Brain pericyte (primary cell): ENCODE results near the gene RPL39L.

Experiments
- DNase-seq: peaks from one replicate; pipeline ENCODE4 v3.0.0-alpha.2; 2012; ENCODE audit warnings: low read depth, low spot score

Gene RPL39L

DNA sequence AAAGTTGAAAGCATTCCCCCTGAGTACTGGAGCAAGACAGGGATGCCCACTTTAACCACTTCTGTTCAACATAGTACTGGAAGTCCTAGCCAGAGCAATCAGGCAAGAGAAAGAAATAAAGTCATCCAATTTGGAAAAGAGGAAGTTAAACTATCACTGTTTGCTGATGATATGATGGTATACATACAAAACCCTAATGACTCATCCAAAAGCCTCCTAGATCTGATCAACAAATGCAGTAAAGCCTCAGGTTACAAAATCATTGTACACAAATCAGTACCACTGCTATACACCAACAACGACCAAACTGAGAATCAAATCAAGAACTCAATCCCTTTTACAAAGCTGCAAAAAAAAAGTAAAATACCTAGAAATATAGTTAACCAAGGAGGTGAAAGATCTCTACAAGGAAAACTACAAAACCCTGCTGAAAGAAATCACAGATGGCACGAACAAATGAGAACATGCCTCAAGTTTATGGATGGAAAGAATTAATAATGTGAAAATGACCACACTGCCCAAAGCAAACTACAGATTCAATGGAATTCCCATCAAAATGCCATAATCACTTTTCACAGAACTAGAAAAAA lies 40.3 kb downstream of the RPL39L start:
- DNase-seq: no peak

- no peak for DNase-seq
Measured at GRCh38 chr3:187093320-187093719, 46.0 kb downstream of the RPL39L start.

DNA sequence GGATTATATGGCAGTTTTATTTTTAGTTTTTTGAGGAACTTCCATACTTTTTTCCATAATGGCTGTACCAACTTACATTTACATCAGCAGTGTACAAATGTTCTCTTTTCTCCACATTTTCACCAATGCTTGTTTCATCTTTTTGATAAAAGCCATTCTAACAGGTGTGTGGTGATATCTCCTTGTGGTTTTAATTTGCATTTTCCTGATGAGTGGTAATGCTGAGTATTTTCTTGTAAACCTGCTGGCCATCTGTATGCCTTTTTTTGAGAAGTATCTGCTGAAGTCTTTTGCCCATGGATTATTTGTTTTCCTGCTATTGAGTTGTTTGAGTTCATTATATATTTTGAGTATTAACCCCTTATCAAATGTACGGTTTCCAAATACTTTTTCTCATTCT lies 50.6 kb downstream of the RPL39L start:
- no peak for DNase-seq

DNA sequence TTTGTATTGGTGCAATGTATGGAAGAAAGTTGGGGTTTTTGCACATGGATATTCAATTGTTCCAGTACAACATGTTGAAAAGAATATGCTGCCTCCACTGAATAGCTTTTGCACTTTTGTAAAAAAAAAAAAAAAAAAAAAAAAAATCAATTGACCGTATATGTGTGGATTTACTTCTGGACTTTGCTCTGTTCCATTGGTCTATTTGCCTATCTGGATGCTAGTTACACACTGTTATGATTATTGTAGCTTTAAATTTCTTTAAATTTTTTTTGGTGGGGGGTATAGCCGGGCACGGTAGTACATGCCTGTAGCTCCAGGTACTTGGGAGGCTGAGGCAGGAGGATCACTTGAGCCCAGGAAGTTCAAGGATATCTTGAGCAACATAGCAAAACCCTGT lies 52.5 kb downstream of the RPL39L start:
- no peak for DNase-seq

- no peak for DNase-seq
Measured at GRCh38 chr3:187085933-187086332, 53.4 kb downstream of the RPL39L start.

DNA sequence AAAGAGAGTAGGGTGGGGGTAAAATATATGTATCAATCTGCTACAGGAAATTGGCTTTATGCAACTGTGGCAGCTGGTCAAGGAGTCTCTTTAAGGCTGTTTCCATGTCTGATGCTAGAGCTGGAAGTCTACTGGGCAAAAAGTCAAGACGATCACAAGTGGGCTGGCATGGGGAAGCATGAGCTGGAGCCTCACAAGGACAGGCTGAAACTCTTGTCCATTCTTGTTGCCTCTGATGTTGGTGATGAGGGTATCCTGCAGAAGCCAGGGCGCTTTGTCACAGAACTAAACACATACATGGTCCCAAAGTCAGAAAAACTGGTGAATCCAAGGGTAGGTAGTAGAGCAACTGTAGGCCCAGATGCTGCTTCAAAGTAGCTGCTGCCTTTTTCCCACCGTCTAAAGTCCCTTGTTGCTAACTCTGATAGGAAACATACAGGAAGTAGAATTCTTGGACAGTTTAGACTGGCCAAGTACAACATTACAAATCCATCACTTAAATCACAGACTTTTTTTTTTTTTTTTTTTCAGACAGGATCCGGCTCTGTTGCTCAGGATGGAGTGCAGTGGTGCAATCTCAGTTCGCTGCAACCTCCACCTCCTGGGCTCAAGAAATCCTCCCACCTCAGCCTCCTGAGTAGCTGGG lies 54.2 kb downstream of the RPL39L start:
- no peak for DNase-seq

GRCh38 chr3:187084580-187084979 lies 54.7 kb downstream of the RPL39L start:
- no peak for DNase-seq

- DNase-seq: no peak
Measured at GRCh38 chr3:187084126-187084525, 55.2 kb downstream of the RPL39L start.

GRCh38 chr3:187082758-187083375 lies 56.4 kb downstream of the RPL39L start:
- no peak for DNase-seq

DNA sequence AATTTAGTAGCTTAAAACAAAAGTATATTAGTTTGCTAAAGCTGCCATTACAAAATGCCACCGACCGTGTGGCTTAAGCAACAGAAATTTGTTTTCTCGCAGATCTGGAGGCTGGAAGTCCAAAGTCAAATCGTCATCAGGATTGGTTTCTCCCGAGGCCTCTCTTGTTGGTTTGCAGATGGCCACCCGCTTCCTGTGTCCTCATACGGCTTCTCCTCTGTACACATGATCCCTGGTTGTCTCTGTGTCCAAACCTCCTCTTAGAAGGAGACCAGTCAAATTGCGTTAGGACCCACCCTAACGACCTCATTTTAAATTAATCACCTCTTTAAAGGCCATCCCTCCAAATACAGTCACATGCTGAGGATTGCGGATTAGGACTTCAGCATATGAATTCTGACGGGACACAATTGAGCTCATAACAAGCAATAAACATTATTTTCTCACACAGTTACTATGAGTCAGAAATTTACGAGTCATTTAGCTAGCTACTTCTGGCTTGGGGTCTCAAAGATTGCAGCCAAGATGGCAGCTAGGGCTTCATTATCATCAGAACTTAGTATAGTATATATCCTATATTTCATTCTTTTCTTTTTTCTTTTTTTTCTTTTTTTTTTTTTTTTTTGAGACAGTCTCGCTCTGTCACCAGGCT lies 58.4 kb downstream of the RPL39L start:
- DNase-seq: no peak

GRCh38 chr3:187079090-187080022 lies 59.9 kb downstream of the RPL39L start:
- no peak for DNase-seq

GRCh38 chr3:187077537-187077936 lies 61.8 kb downstream of the RPL39L start:
- DNase-seq: no peak

GRCh38 chr3:187077085-187077484 lies 62.2 kb downstream of the RPL39L start:
- DNase-seq: no peak

- DNase-seq: no peak
Measured at GRCh38 chr3:187076297-187076696, 63.0 kb downstream of the RPL39L start.

GRCh38 chr3:187074846-187075245 lies 64.5 kb downstream of the RPL39L start:
- no peak for DNase-seq

DNA sequence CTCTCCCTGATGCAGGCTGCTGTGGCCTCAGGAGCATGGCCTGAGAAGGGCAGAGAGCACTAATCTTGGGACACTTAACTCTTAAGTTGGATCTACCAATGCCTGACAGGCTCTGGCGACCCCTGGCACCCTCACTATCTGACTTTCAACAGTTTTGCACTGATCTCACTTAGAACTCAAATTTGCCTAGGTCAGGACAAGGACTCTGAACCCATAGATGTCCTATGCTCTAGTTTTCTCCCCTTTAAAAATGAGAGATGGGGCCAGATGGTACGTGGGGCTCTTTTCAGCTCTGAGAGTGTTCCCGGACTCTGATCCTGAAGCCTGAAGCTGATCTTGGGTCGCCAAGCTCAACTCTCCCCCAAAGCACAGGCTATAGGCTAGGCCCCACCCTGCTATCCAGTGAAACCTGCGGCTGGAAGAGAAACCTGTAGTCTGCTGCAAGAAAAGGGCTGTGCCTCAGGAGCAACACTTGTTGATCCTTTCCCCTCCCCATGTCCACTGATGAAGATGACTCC lies 65.7 kb downstream of the RPL39L start:
- DNase-seq: no peak

GRCh38 chr3:187072511-187072910 lies 66.8 kb downstream of the RPL39L start:
- DNase-seq: no peak

DNA sequence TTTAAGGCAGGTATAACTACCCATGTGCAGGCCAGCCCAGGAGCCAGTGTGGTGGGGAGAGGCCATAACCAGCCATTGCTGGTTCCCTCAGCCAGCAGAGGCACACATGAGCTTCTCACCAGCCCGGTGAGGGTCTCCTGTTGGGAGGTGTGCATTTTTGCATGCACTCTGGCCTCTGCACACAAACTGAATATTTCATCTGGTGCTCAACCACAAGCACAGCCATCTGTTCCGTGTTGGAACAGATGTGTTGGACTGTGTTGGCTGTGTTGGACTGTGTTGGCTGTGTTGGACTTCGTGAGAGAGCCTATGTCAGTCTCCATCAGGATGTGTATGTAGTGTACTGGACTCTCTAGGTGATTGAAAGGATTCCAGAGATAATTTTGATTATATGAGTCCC lies 67.2 kb downstream of the RPL39L start:
- DNase-seq: no peak
